Activated CD4-positive, alpha-beta memory T cell treated with anti-CD3 and anti-CD28 coated beads, Interleukin-2, amount 10 ng/mL, durations not matched to agents 7 days and 5 days (primary cell): ENCODE measurements around the gene RFWD3. TPM values are rescaled to one million over a fixed set of nuclear protein-coding genes. Genes with fewer than 3 reads are reported as not detected.

Experiments
- CTCF ChIA-PET: fragments of 350-600 bp; sonication (Branson Sonifier 250); formaldehyde crosslinking; loops from one replicate; lab custom pipeline; 2021; ENCODE audit warnings: antibody characterized with exemption, inconsistent platforms; lab: Charles Lee
- POLR2A ChIA-PET: fragments of 350-600 bp; sonication (Branson Sonifier 250); formaldehyde crosslinking; loops from one replicate; lab custom pipeline; 2021; ENCODE audit warnings: antibody characterized with exemption; lab: Charles Lee
- DNase-seq: peaks from one replicate; pipeline ENCODE4 v3.0.0-alpha.2; 2020
- H3K27ac Mint-ChIP-seq: one replicate; pipeline ENCODE4 v1.8.0; 2021; ENCODE audit warnings: mild to moderate bottlenecking, mixed read lengths
- H3K27me3 Mint-ChIP-seq: one replicate; pipeline ENCODE4 v1.8.0; 2021; ENCODE audit warnings: mixed read lengths
- H3K36me3 Mint-ChIP-seq: one replicate; pipeline ENCODE4 v1.8.0; 2021; ENCODE audit warnings: low read depth, mixed read lengths
- H3K4me1 Mint-ChIP-seq: one replicate; pipeline ENCODE4 v1.8.0; 2021; ENCODE audit warnings: mixed read lengths
- H3K4me3 Mint-ChIP-seq: one replicate; pipeline ENCODE4 v1.8.0; 2021; ENCODE audit warnings: mild to moderate bottlenecking, mixed read lengths
- H3K9me3 Mint-ChIP-seq: one replicate; pipeline ENCODE4 v1.8.0; 2021; ENCODE audit warnings: mixed read lengths
- total RNA-seq, 2 experiments: library from RNA; stranded (reverse); gene quantifications; one replicate each; pipeline ENCODE4 v1.2.3, GENCODE V29; 2021

Gene RFWD3
- total RNA-seq, 2 experiments from 2014 or later, result 99.5 to 107 TPM

DNA sequence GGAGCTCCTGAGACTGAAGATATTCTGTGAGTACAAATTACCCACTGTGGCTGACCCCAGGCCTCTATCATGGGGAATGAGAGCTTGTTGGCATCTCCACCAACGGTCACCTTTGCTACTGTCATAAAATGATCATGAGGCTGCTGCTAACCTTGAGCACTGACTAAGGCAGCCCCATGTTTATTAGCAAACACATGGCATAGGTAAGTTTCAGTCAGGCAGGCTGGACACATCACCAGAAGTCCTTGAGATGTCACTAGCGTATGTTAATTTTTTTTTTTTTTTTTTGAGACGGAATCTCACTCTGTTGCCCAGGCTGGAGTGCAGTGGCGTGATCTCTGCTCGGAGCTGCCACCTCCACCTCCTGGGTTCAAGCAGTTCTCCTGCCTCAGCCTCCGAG, 58.3 kb downstream of the RFWD3 start:
- peaks cover 51% of the 10 kb centered on the region for H3K4me1 Mint-ChIP-seq
- DNase-seq, result no peak
- no peaks in the 10 kb centered on the region for H3K9me3 Mint-ChIP-seq
- no peak overlapping the region for H3K4me3 Mint-ChIP-seq
- no peaks in the 10 kb centered on the region for H3K27me3 Mint-ChIP-seq
- peaks cover 37% of the 10 kb centered on the region for H3K36me3 Mint-ChIP-seq
- ChIA-PET CTCF (interaction anchor here (0.7 to 1.1 kb wide), 2 partner anchors 14 to 32 kb away, joined by 3 read pairs; no protein-coding TSS in a partner anchor), POLR2A (interaction anchor here (0.6 to 4.6 kb wide), 8 partner anchors 8 to 169 kb away, joined by 3 to 41 read pairs (median 3); partner anchors contain the start of genes MLKL and RFWD3)
- peak overlapping the region; percentile 60 for H3K27ac Mint-ChIP-seq

DNA sequence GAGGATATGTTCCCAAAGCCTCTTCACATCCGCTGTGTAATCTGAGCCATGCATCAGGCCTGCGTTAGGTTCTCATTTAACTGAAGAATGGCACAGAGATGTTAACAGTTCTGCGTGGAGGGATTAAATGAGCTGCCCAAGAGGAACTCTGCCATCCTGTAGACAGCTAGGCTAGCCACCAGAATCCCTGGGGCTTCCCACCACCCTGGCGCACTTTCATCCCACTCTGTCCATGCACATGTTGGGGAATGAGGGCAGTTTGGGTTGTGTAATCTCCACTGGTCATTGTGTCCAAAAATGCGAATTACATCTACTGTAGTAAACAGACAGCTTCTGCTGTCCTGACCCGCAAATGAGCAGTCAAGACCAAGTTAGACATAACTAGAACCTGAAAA, 58.7 kb downstream of the RFWD3 start:
- Mint-ChIP-seq H3K4me3 (no peak overlapping the region), H3K36me3 (peaks cover 38% of the 10 kb centered on the region), H3K9me3 (no peaks in the 10 kb centered on the region), H3K4me1 (peaks cover 54% of the 10 kb centered on the region), H3K27ac (no peak overlapping the region), H3K27me3 (no peaks in the 10 kb centered on the region)
- POLR2A ChIA-PET, result interaction anchor here (0.6 to 4.6 kb wide), 11 partner anchors 8 to 169 kb away, joined by 3 to 41 read pairs (median 3); partner anchors contain the start of genes MLKL and RFWD3
- CTCF ChIA-PET, result interaction anchor here (1.1 kb wide), 1 partner anchor 14 kb away, joined by 3 read pairs; no protein-coding TSS in a partner anchor
- DNase-seq, result no peak

DNA sequence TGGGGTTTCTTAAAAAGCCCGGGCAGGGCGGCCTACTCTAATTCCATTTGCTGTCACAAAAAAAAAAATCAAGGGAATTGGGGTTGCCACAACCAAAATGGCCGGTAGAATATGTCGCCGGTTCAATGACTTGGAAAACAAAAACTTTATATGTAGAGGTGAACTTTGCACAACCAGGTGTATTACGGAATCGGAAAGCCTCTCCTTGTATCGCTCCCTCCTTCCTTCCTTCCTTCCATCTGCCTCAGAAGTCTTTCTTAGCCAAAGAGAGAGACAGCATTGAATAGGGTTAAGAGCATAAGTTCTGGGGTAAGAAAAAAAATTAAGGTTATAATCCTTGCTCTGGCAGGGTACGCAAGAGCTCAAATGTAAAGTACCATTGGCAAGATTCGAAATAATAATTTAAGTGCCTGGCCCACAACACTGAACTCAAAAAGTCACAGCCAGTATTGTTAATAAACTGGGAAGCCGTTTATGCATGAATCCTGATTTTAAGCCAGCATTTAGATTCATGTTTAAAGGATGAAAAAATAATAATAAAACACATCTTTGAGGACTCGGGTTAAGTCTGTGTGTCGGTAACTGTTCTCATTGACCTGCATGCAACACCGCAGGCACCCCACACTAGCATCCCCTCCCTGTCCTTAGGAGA, 59.2 kb downstream of the RFWD3 start:
- DNase-seq, result no peak
- ChIA-PET CTCF (interaction anchor here (0.8 to 1.1 kb wide), 7 partner anchors 15 to 113 kb away, joined by 3 read pairs; no protein-coding TSS in a partner anchor), POLR2A (interaction anchor here (0.8 to 4.6 kb wide), 16 partner anchors 9 to 169 kb away, joined by 3 to 41 read pairs (median 4); partner anchors contain the start of genes MLKL and RFWD3)
- no peaks in the 10 kb centered on the region for H3K9me3 Mint-ChIP-seq
- no peaks in the 10 kb centered on the region for H3K27me3 Mint-ChIP-seq
- H3K36me3 Mint-ChIP-seq, result peaks cover 42% of the 10 kb centered on the region
- peaks cover 58% of the 10 kb centered on the region for H3K4me1 Mint-ChIP-seq
- H3K4me3 Mint-ChIP-seq, result peak overlapping the region; percentile 92
- H3K27ac Mint-ChIP-seq, result peak overlapping the region; percentile 55

DNA sequence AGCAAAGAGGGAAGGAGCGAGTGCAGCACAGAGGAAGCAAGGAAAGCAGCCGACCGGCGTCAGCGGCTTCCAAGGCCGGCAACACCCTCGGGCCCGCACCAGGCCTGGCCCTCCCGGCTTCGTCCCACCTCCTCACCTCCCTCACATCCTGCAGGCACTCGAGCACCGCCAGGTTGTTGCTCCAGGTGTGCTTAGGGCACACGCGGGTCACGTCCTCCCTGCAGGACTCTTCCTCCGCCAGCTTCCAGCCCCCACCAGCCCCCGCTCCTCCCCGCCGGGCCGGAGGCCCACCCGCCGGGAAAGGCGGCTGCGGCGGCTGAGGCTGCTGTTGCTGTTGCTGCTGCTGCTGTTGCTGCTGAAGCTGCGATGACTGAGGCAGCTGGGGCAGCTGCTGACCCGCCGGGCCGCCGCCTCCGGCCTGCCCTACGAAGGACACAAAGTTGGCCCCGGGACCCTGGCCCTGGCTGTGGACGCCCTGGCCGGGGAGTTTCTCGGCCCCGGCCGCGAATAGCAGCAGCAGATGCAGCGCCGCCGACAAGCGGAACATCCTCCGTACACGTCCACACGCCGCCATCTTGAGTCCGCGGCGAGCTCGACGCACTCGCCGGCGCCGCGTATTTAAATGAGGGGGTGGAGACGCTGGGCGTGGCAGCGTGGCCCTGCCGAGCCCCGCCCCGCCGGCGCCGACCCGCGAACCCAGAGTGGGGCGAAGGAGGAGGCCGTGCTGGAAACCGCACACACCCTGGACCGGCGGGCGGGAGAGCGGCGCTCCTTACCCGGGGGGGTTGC, 60.0 kb downstream of the RFWD3 start, which contains the start of gene GLG1:
Gene GLG1, minus strand, starts transcription at position 594 of the 789 bp plus-strand sequence. Its CDS starts 20 bp downstream, at position 574.
- peak within 1 kb of the TSS; percentile 92 for H3K4me3 Mint-ChIP-seq
- H3K27ac Mint-ChIP-seq, result peak within 1 kb of the TSS; percentile 86
- POLR2A ChIA-PET, result interaction anchor here (0.8 to 4.6 kb wide), 19 partner anchors 10 to 169 kb away, joined by 3 to 41 read pairs (median 4); partner anchors contain the start of genes MLKL and RFWD3

DNA sequence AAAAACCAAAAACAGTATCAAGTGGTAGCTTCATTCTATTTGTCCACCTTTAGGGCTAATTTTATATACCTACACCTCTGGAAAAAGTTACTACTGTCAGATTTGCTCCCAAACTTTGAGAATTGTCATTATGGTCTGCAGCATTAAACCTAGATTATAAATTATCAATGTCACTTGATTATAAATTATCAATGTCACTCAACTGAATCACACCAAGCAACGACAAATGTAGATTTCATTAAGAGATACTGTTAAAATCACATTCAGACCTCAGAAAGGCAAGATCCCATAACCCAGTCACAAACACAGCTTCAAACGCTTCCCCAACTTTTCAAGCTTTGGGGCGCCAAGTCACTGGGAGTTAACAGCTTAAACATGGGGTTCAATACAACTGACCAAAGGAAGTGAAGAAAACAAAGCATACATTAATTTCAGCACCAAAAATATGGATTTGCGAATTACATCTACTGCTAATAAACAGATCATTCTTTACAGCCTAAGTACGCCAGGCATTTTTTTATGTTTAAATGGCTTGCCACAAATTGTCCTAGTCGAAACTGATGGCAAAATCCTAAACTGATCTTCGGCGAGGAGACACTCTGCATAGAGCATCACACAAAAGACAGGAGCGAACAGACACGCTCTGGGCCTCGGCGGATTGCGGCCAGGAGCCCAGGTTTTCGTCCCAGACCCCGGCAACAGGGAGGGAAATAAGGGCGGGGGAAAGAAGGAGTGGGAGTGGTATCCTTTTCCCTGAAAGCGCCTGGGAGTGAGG, 60.7 kb downstream of the RFWD3 start:
- Mint-ChIP-seq H3K9me3 (no peaks in the 10 kb centered on the region), H3K4me3 (peak overlapping the region; percentile 92), H3K4me1 (peaks cover 69% of the 10 kb centered on the region), H3K36me3 (peaks cover 37% of the 10 kb centered on the region), H3K27ac (peak overlapping the region; percentile 86), H3K27me3 (no peaks in the 10 kb centered on the region)
- ChIA-PET CTCF (interaction anchor here (1.3 kb wide), 1 partner anchor 17 kb away, joined by 6 read pairs; no protein-coding TSS in a partner anchor), POLR2A (interaction anchor here (0.6 to 4.6 kb wide), 15 partner anchors 10 to 309 kb away, joined by 3 to 41 read pairs (median 5); partner anchors contain the start of genes MLKL, PSMD7 and RFWD3)
- DNase-seq, result no peak

More for the DNA sequence above, 60.0 kb downstream of the RFWD3 start, which contains the start of gene GLG1:
- peaks cover 62% of the 10 kb centered on the region for H3K4me1 Mint-ChIP-seq
- H3K36me3 Mint-ChIP-seq, result peaks cover 41% of the 10 kb centered on the region
- H3K9me3 Mint-ChIP-seq, result no peaks in the 10 kb centered on the region
- DNase-seq, result peak; percentile 92
- no peaks in the 10 kb centered on the region for H3K27me3 Mint-ChIP-seq
- CTCF ChIA-PET, result interaction anchor here (0.8 to 1.3 kb wide), 7 partner anchors 15 to 112 kb away, joined by 3 to 6 read pairs (median 3); no protein-coding TSS in a partner anchor

DNA sequence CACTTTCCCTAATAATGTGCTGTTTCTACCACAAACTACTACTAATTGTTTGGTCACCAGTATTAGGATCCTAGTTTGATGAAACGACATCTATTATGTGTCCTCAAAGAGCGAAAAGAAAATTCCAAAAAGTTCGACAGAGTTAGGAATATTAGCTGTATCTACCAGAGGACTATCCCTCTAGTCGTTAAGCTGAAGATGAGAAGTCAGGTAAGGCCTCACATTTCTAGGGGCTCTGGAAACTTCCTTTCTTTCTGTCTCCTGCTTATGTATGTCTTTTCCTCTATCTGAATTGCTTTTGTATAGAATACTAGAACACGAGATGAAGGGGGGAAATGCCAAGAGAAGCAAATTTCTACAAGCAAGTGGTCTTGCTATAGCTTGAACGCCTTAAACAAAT, 61.3 kb downstream of the RFWD3 start:
- ChIA-PET CTCF (interaction anchor here (1.3 kb wide), 1 partner anchor 17 kb away, joined by 6 read pairs; no protein-coding TSS in a partner anchor), POLR2A (interaction anchor here (0.6 to 4.6 kb wide), 7 partner anchors 13 to 308 kb away, joined by 3 to 41 read pairs (median 5); partner anchors contain the start of genes PSMD7 and RFWD3)
- Mint-ChIP-seq H3K27ac (peak overlapping the region; percentile 27), H3K9me3 (no peaks in the 10 kb centered on the region), H3K4me3 (peak overlapping the region; percentile 92), H3K4me1 (peaks cover 75% of the 10 kb centered on the region), H3K36me3 (peaks cover 38% of the 10 kb centered on the region), H3K27me3 (no peaks in the 10 kb centered on the region)
- no peak for DNase-seq

DNA sequence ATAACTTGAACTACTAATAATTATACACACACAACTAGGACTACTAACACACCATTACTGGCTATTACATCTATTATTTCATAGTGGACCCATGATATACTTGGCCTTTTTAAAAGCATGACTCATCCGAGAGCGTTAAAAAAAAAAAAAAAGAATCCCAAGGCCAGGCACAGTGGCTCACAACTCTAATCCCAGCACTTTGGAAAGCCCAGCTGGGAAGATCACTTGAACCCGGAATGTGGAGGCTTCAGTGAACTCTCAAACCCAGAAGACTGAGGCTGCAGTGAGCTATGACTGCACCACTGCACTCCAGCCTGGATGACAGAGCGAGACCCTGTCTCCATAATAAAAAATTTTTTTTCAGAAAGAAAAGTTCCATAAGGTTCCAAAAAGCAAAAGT, 62.8 kb downstream of the RFWD3 start:
- Mint-ChIP-seq H3K4me3 (peak overlapping the region; percentile 92), H3K4me1 (peaks cover 78% of the 10 kb centered on the region), H3K36me3 (peaks cover 45% of the 10 kb centered on the region), H3K27me3 (no peaks in the 10 kb centered on the region), H3K9me3 (no peaks in the 10 kb centered on the region), H3K27ac (peak overlapping the region; percentile 29)
- ChIA-PET CTCF (interaction anchor here (0.6 kb wide), 1 partner anchor 14 kb away, joined by 3 read pairs; no protein-coding TSS in a partner anchor), POLR2A (no interaction called here)
- no peak for DNase-seq

DNA sequence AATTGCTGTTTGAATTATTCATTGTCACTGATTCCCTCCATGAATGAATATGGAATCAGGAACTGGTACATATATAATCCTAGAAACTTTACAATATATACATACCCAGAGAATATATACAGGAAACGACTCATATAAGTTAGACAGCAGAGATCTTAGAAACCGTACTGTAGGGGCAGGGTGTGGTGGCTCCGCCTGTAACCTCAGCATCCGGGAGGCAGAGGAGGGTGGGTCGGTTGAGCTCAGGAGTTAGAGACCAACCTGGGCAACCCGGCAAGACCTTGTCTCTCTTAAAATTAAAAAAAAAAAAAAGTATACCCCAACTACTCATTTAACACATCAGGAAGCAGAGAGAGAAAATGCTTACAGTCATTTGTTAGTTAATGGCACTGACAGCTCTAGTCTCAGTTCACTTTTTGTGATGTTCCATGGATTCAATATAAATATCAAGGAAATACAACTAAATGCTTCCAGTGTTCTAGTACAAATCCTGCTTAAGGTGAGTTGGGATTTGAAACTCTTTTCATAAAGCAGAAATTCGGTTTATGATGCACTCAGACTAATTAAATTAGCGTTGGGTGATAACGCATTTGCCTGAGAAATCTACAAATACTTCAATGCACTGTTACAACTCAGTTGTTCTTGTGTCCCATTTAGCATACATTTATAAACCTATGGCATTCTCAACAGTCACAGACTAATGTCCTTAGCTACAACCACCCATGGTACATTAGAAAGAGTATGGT, 65.4 kb downstream of the RFWD3 start:
- Mint-ChIP-seq H3K4me1 (peaks cover 68% of the 10 kb centered on the region), H3K4me3 (peak overlapping the region; percentile 72), H3K27ac (peak overlapping the region; percentile 95), H3K27me3 (no peaks in the 10 kb centered on the region), H3K36me3 (peaks cover 61% of the 10 kb centered on the region), H3K9me3 (no peaks in the 10 kb centered on the region)
- peak; percentile 85 for DNase-seq
- POLR2A ChIA-PET, result interaction anchor here (1.0 to 2.6 kb wide), 7 partner anchors 8 to 99 kb away, joined by 3 to 13 read pairs (median 4); partner anchors contain the start of genes MLKL and RFWD3
- CTCF ChIA-PET, result interaction anchor here (0.6 to 1.6 kb wide), 9 partner anchors 22 to 163 kb away, joined by 3 to 7 read pairs (median 4); no protein-coding TSS in a partner anchor

DNA sequence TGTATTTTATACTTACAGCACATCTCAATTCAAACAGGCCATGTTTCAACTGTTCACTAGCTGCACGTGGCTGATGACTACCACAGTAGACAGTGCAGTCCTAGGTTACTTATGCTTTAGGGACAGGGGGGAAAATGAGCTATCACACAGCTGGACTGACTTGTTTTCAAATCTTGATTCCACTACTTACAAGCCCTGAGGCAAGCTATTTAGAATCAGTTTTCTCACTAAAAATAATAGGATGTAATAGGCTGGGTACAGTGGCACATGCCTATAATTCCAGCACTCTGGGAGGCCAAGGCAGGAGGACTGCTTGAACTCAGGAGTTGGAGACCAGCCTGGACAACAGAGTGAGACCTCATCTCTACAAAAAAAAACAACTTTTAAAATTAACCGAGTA, 70.1 kb downstream of the RFWD3 start:
- H3K27ac Mint-ChIP-seq, result no peak overlapping the region
- POLR2A ChIA-PET, result interaction anchor here (1.0 kb wide), 1 partner anchor 11 kb away, joined by 3 read pairs; no protein-coding TSS in a partner anchor

DNA sequence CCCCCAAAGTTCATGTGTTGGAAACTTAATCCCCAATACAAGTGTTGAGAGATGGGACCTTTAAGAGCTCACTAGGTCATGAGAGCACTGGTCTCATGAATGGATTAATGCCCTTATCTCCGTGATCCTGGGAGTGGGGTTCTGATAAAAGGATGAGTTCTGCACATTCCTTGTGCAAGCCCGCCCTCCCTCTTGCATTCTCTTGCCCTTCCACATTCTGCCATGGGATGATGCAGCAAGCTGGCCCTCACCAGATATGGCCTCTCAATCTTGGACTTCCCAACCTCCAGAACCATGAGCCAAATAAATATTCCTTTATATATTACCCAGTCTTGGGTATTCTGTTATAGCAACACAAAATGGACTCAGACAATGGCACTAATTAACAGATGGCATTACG, 73.8 kb downstream of the RFWD3 start:
- CTCF ChIA-PET, result no interaction called here
- no peak overlapping the region for H3K4me3 Mint-ChIP-seq
- peaks cover 37% of the 10 kb centered on the region for H3K36me3 Mint-ChIP-seq
- no peak overlapping the region for H3K27ac Mint-ChIP-seq
- H3K9me3 Mint-ChIP-seq, result no peaks in the 10 kb centered on the region
- POLR2A ChIA-PET, result interaction anchor here (1.2 to 2.7 kb wide), 2 partner anchors 9 to 13 kb away, joined by 4 to 12 read pairs; partner anchors contain the start of gene GLG1
- H3K4me1 Mint-ChIP-seq, result peaks cover 28% of the 10 kb centered on the region
- no peak for DNase-seq
- H3K27me3 Mint-ChIP-seq, result no peaks in the 10 kb centered on the region

More for the DNA sequence above, 70.1 kb downstream of the RFWD3 start:
- CTCF ChIA-PET, result no interaction called here
- Mint-ChIP-seq H3K4me3 (no peak overlapping the region), H3K27me3 (no peaks in the 10 kb centered on the region), H3K4me1 (peaks cover 40% of the 10 kb centered on the region), H3K9me3 (no peaks in the 10 kb centered on the region), H3K36me3 (peaks cover 47% of the 10 kb centered on the region)
- DNase-seq, result no peak
